ENCODE measurements around the gene MAMDC4. TPM values are rescaled to one million over a fixed set of nuclear protein-coding genes. Genes with fewer than 3 reads are reported as not detected.

The MAMDC4 gene
- total RNA-seq, 2 experiments from 2014 or later = 15.9 to 16.1 TPM

DNA sequence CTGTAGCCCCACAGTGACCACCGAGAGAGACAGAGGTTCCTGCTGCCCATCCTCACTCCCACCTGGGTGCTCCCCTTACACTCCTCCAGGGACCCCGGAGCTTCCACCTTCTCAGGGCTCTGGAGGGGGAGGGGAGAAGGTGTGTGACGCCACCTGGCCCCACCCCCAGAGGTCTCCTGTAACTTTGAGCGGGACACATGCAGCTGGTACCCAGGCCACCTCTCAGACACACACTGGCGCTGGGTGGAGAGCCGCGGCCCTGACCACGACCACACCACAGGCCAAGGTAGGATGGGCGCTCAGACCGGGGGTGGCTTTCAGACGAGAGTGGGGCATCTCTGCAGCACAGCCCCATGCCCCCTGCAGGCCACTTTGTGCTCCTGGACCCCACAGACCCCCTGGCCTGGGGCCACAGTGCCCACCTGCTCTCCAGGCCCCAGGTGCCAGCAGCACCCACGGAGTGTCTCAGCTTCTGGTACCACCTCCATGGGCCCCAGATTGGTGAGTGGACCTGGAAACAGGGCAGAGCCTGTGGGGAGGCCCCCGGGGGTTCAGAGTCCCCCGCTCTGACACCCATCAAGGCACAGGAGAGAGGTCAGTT, 4.5 kb downstream of the MAMDC4 start:
- Mint-ChIP-seq H3K4me1 (ENCODE audit: low read depth) (no peaks in the 10 kb centered on the region), H3K9me3 (no peaks in the 10 kb centered on the region), H3K4me3 (no peak overlapping the region), H3K36me3 (ENCODE audit: low read depth) (no peaks in the 10 kb centered on the region), H3K27me3 (ENCODE audit: low read depth) (no peaks in the 10 kb centered on the region), H3K27ac (no peak overlapping the region)
- peak; percentile 2 for DNase-seq
- CTCF ChIA-PET = no interaction called here
- intact Hi-C loops (cut with micrococcal nuclease) = no loop called here

DNA sequence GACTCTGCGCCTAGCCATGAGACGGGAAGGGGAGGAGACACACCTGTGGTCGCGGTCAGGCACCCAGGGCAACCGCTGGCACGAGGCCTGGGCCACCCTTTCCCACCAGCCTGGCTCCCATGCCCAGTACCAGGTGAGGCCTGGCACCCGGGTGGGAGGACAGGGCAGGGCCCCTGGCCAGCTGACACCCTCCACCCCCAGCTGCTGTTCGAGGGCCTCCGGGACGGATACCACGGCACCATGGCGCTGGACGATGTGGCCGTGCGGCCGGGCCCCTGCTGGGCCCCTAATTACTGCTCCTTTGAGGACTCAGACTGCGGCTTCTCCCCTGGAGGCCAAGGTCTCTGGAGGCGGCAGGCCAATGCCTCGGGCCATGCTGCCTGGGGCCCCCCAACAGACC, 5.0 kb downstream of the MAMDC4 start:
- Mint-ChIP-seq H3K4me1 (ENCODE audit: low read depth) (no peaks in the 10 kb centered on the region), H3K27me3 (ENCODE audit: low read depth) (no peaks in the 10 kb centered on the region), H3K27ac (no peak overlapping the region), H3K9me3 (no peaks in the 10 kb centered on the region), H3K4me3 (no peak overlapping the region), H3K36me3 (ENCODE audit: low read depth) (no peaks in the 10 kb centered on the region)
- intact Hi-C loops (cut with micrococcal nuclease) = no loop called here
- DNase-seq = peak; percentile 3
- CTCF ChIA-PET = no interaction called here

DNA sequence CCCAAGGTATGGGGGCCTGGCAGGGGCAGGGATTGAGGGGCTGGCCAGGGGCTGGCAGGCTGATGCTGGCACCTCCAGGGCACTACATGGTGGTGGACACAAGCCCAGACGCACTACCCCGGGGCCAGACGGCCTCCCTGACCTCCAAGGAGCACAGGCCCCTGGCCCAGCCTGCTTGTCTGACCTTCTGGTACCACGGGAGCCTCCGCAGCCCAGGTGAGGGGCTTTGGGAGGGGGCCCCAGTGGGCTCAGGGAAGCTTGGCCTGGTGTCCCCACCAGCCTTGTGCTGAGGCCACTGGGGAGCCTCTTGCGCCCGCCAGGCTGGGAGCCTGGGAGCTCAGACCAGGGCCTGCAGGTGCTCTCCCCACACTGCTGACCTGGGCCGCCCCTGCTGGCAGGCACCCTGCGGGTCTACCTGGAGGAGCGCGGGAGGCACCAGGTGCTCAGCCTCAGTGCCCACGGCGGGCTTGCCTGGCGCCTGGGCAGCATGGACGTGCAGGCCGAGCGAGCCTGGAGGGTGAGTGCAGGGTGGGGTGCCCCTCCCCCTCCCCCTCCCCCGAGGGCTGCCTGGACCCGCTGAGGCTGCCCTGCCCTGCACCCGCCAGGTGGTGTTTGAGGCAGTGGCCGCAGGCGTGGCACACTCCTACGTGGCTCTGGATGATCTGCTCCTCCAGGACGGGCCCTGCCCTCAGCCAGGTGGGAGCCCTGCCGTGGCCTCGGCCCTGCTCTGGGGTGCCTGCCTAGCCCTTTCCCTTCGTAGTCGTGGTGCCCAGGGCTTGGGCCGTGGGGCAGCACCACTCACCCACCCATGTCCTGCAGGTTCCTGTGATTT, 5.7 kb downstream of the MAMDC4 start:
- CTCF ChIA-PET = no interaction called here

DNA sequence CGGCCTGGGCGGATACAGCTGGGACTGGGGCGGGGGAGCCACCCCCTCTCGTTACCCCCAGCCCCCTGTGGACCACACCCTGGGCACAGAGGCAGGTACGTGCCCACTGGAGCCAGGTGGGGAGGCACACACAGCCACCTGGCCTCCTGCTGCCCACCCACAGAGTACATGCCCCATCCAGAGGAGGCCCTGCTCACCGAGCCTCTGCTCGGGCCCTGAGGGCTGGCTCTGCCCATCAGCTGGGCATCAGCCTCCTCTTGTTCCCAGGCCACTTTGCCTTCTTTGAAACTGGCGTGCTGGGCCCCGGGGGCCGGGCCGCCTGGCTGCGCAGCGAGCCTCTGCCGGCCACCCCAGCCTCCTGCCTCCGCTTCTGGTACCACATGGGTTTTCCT, 6.3 kb downstream of the MAMDC4 start:
- peaks cover 2% of the 10 kb centered on the region for H3K4me1 Mint-ChIP-seq (ENCODE audit: low read depth)
- CTCF ChIA-PET = no interaction called here
- no peaks in the 10 kb centered on the region for H3K27me3 Mint-ChIP-seq (ENCODE audit: low read depth)
- intact Hi-C loops (cut with micrococcal nuclease) = no loop called here
- H3K4me3 Mint-ChIP-seq = no peak overlapping the region
- no peaks in the 10 kb centered on the region for H3K36me3 Mint-ChIP-seq (ENCODE audit: low read depth)
- no peaks in the 10 kb centered on the region for H3K9me3 Mint-ChIP-seq
- no peak overlapping the region for H3K27ac Mint-ChIP-seq
- no peak for DNase-seq

More for the DNA sequence above, 5.7 kb downstream of the MAMDC4 start:
- no peaks in the 10 kb centered on the region for H3K4me1 Mint-ChIP-seq (ENCODE audit: low read depth)
- intact Hi-C loops (cut with micrococcal nuclease) = no loop called here
- H3K27me3 Mint-ChIP-seq (ENCODE audit: low read depth) = no peaks in the 10 kb centered on the region
- no peak overlapping the region for H3K4me3 Mint-ChIP-seq
- no peak overlapping the region for H3K27ac Mint-ChIP-seq
- H3K9me3 Mint-ChIP-seq = no peaks in the 10 kb centered on the region
- no peaks in the 10 kb centered on the region for H3K36me3 Mint-ChIP-seq (ENCODE audit: low read depth)
- peak; percentile 3 for DNase-seq

DNA sequence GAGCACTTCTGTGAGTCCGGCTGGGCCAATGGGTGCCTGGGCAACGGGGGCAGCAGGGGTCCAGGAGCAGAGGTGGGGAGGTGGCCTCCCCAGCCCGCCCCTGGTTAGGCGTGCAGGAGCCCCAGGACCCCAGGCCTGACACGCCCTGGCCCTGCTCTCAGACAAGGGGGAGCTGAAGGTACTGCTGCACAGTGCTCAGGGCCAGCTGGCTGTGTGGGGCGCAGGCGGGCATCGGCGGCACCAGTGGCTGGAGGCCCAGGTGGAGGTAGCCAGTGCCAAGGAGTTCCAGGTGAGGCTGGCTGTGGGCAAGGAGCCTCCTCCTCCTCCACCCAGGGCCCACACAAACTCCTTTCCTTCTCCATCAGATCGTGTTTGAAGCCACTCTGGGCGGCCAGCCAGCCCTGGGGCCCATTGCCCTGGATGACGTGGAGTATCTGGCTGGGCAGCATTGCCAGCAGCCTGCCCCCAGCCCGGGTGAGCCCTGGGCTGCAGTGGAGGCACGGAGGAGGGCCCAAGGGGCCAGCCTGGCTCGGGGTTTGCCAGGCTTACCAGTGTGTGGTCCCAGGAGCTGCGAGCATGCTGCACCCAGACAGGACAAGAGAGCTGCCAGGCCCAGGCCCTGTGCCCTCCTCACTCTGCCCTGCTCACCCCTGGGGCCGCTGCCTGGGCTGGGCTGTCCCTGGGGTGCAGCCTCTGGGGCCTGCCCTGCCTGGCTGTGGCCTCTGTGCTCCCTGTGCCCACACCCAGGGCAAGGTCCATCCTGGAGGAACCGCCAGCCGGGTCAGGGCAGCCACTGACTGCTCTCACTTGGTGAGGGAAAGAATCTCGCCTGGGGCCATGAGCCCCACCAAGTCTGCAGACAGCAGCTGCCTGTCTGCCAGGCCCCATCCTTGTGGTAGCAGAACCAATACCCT, 7.0 kb downstream of the MAMDC4 start:
- CTCF ChIA-PET = no interaction called here

DNA sequence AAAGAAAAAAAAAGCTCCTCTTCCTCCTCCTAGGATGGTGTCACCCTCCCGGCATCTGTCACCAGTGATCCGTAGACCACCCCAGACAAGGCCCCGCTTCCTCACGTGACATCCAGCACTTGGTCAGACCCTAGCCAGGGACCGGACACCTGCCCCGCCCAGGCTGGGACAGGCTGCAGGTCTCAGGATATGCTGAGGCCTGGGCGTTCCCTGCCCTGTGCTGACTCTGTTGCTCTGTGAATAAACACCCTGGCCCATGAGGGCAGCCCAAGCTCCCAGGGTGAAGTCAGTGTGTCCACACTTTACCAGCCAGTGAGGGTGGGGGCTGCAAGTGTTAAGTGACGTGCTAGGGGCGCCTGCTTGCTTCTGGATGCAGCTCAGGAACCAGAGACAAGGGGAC, 8.4 kb downstream of the MAMDC4 start:
- CTCF ChIA-PET = no interaction called here
- H3K4me1 Mint-ChIP-seq (ENCODE audit: low read depth) = peaks cover 15% of the 10 kb centered on the region
- H3K36me3 Mint-ChIP-seq (ENCODE audit: low read depth) = peaks cover 4% of the 10 kb centered on the region
- no peak overlapping the region for H3K27ac Mint-ChIP-seq
- intact Hi-C loops (cut with micrococcal nuclease) = no loop called here
- no peaks in the 10 kb centered on the region for H3K9me3 Mint-ChIP-seq
- DNase-seq = no peak
- no peaks in the 10 kb centered on the region for H3K27me3 Mint-ChIP-seq (ENCODE audit: low read depth)
- H3K4me3 Mint-ChIP-seq = no peak overlapping the region

More for the DNA sequence above, 7.0 kb downstream of the MAMDC4 start:
- peaks cover 4% of the 10 kb centered on the region for H3K36me3 Mint-ChIP-seq (ENCODE audit: low read depth)
- H3K27ac Mint-ChIP-seq = no peak overlapping the region
- no peaks in the 10 kb centered on the region for H3K27me3 Mint-ChIP-seq (ENCODE audit: low read depth)
- intact Hi-C loops (cut with micrococcal nuclease) = no loop called here
- H3K4me3 Mint-ChIP-seq = no peak overlapping the region
- H3K4me1 Mint-ChIP-seq (ENCODE audit: low read depth) = peaks cover 5% of the 10 kb centered on the region
- no peaks in the 10 kb centered on the region for H3K9me3 Mint-ChIP-seq
- DNase-seq = no peak

DNA sequence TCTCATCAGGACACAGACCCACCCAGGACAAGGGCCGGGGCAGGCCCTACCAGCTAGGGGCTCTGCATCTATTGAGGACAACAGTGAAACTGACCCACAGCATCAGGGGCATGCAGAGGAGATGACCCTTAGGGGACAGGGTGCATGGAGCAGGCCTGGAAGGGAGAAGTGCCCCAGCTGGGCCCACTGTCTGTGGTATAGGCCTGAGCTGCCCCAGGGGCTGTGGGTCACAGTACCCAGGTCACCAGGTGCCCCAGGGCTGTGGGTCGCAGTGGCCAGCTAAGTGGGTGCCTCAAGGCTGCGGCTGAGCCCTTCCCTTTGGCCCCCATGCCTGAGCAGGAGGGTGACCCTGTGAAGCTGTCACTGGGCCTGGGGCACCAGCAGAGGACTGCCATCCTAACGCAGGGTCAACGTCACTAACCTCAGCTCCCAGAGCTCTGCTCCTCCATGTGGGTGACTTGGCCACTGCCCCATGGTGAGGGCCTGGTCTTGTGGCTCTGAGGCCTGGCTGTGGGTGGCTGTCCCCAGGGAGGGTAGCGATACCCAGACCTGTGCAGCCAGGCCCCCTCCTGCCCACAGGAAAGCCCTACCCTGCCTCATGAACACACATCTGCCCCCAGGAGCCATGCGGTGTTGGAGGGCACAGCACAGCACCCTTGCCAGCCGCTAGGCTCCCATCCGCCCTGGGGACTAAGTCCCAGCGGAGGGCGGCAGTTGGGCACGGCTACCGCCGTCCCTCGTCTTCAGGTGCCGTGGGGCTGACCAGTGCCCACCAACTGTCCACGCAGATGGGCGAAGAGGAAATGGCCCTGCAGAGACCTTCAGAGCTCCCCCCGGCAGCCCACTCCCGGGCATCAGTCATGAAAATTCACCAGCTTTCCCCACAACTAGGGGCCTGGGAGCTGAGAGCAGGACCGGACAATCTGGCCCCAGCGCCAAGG, 9.1 kb downstream of the MAMDC4 start:
- Mint-ChIP-seq H3K9me3 (no peaks in the 10 kb centered on the region), H3K36me3 (ENCODE audit: low read depth) (peaks cover 4% of the 10 kb centered on the region), H3K27ac (no peak overlapping the region), H3K4me1 (ENCODE audit: low read depth) (peaks cover 15% of the 10 kb centered on the region), H3K27me3 (ENCODE audit: low read depth) (no peaks in the 10 kb centered on the region), H3K4me3 (no peak overlapping the region)
- no peak for DNase-seq
- CTCF ChIA-PET = interaction anchor here (1.4 kb wide), 1 partner anchor 19 kb away, joined by 3 read pairs; no protein-coding TSS in a partner anchor
- intact Hi-C loops (cut with micrococcal nuclease) = no loop called here

DNA sequence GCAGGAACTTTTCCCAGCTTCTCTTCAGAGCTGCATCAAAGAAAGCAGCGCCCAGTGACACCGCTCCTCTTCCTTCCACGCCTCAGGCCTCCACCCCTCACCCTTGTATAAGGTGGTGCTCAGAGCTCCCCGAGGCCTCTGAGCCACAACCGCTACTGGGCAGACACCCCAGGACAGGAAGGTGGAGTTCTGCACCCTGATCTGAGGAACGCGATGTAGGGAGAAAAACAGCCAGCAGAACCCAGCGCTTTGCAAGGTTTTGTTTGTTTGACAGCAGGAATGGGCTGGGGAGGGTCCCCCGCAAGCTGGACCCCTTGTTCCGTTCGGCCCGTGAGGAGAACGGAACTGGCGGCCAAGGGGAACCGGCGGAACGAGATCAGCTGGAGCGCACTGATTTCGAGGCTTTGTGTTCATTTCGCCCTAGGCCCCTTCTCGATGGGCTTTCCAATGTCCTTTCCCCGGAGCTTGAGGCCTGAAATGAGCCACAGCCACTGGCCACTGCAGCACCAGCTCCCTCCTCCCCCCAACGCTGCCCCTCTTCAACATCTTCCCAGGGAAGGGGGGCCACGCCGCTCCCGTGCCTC, 9.8 kb downstream of the MAMDC4 start:
- Mint-ChIP-seq H3K27me3 (ENCODE audit: low read depth) (no peaks in the 10 kb centered on the region), H3K4me3 (no peak overlapping the region), H3K36me3 (ENCODE audit: low read depth) (peaks cover 4% of the 10 kb centered on the region), H3K9me3 (no peaks in the 10 kb centered on the region), H3K27ac (no peak overlapping the region), H3K4me1 (ENCODE audit: low read depth) (peaks cover 15% of the 10 kb centered on the region)
- intact Hi-C loops (cut with micrococcal nuclease) = no loop called here
- CTCF ChIA-PET = interaction anchor here (1.4 kb wide), 1 partner anchor 20 kb away, joined by 3 read pairs; no protein-coding TSS in a partner anchor
- no peak for DNase-seq

DNA sequence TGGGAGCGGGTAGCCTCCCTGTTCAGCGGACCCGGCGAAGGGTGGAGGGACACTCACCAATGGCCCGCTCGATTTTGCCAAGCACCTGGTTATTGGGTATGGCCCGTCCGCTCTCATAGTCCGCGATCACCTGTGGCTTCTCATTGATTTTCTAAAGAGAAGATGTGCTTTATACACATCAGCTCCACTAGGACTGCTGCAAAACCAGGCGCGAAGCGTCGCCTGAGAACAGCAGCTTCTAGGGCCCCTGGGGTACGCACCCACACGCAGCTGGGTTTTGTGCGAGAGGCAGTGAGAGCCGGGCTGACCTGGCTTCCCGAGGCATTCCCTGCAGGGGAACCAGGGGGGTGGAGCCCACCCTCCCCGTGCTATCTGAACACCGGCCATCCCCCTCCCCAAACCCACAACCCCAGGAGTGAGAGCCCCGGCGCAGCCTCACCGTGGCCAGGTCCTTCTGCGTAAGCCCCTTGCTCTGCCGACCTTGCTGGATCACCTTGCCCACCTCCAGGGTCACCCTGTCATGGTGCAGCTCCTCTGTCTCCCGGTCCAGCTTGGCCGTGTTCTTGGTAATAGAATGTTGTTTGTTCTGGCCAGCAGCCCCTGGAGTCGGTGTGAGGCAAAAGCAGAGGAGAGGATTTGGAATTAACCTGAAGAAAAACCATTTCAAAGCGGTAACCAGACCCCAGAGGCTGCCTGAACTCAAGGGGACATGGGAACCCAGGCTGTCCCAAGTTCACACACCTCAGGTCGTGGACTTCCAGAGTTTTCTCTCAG, 10.9 kb downstream of the MAMDC4 start:
- Mint-ChIP-seq H3K9me3 (no peaks in the 10 kb centered on the region), H3K27ac (no peak overlapping the region), H3K4me3 (no peak overlapping the region), H3K36me3 (ENCODE audit: low read depth) (peaks cover 4% of the 10 kb centered on the region), H3K27me3 (ENCODE audit: low read depth) (no peaks in the 10 kb centered on the region), H3K4me1 (ENCODE audit: low read depth) (peaks cover 20% of the 10 kb centered on the region)
- intact Hi-C loops (cut with micrococcal nuclease) = no loop called here
- DNase-seq = peak; percentile 4
- CTCF ChIA-PET = interaction anchor here (1.4 kb wide), 1 partner anchor 21 kb away, joined by 3 read pairs; no protein-coding TSS in a partner anchor

DNA sequence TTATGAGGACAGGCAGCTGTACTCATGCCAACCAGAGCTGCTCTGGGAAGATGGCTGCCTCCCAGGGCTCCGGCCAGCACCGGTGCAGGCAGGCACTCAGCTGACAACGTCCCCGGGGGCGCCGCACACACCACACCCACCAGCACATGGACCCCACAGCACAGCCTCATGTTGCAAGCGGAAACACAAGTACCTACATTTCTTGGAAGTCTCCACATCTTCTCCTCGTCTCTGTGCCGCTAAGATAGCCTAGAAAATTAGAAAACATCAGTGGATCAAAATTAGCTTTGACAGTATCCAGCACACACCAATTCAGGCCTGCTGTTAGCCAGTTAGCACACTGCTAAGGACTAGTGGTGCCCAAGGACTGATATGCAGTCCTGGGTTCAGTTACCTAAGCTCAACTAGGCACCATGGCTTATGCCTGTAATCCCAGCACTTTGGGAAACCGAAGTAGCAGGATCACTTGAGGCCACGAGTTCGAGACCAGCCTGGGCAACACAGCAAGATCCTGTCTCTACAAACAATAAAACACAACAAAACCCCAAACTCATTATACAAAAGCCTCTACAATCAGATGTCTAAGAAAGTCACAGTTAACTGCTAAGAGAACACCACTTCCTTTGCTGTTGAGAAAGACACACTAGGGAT, 11.6 kb downstream of the MAMDC4 start:
- Mint-ChIP-seq H3K4me3 (no peak overlapping the region), H3K9me3 (no peaks in the 10 kb centered on the region), H3K27me3 (ENCODE audit: low read depth) (no peaks in the 10 kb centered on the region), H3K27ac (no peak overlapping the region), H3K4me1 (ENCODE audit: low read depth) (peaks cover 20% of the 10 kb centered on the region), H3K36me3 (ENCODE audit: low read depth) (peaks cover 4% of the 10 kb centered on the region)
- peak; percentile 3 for DNase-seq
- intact Hi-C loops (cut with micrococcal nuclease) = no loop called here
- CTCF ChIA-PET = interaction anchor here (1.0 kb wide), 1 partner anchor 20 kb away, joined by 3 read pairs; no protein-coding TSS in a partner anchor

Measured in activated naive CD4-positive, alpha-beta T cell treated with anti-CD3 and anti-CD28 coated beads for 36 hours (primary cell).